Osteoblast (primary cell): Measurements from ENCODE around the gene LRRC46. TPM values are rescaled to one million over a fixed set of nuclear protein-coding genes. Genes with fewer than 3 reads are reported as not detected.
A peak's percentile ranks its signal among the peaks of the same experiment; 100 is the strongest.

Experiments
- DNase-seq: peaks from one replicate; pipeline ENCODE4 v3.0.0; 2011; ENCODE audit warnings: low spot score, mixed read lengths; ENCODE audit not compliant: insufficient read length; ENCODE audit errors: missing footprints
- H2AFZ ChIP-seq: 2 replicates; pipeline ENCODE4 v1.6.0; 2011; ENCODE audit warnings: mild to moderate bottlenecking, low read length
- H3K27ac ChIP-seq: 2 replicates; pipeline ENCODE4 v1.5.1; 2011; ENCODE audit warnings: mild to moderate bottlenecking, low read depth, low read length, moderate library complexity
- H3K27me3 ChIP-seq: 2 replicates; pipeline ENCODE4 v1.6.0; 2012; ENCODE audit warnings: mild to moderate bottlenecking, control low read depth, inconsistent platforms, low read length, moderate library complexity; ENCODE audit not compliant: insufficient read depth
- H3K36me3 ChIP-seq: 2 replicates; pipeline ENCODE4 v1.5.1; 2011; ENCODE audit warnings: mild to moderate bottlenecking, low read length, control low read depth, moderate library complexity; ENCODE audit not compliant: insufficient read depth
- H3K4me1 ChIP-seq: 2 replicates; pipeline ENCODE4 v1.5.1; 2011; ENCODE audit warnings: mild to moderate bottlenecking, low read length, control low read depth, moderate library complexity; ENCODE audit not compliant: insufficient read depth
- H3K4me2 ChIP-seq: 2 replicates; pipeline ENCODE4 v1.6.0; 2011; ENCODE audit warnings: mild to moderate bottlenecking, low read length; ENCODE audit not compliant: insufficient read depth
- H3K4me3 ChIP-seq: fragments of 200-600 bp; sonication (generic); 3 replicates; pipeline ENCODE4 v1.5.1; 2012; ENCODE audit warnings: mild to moderate bottlenecking, low read length, inconsistent platforms; ENCODE audit not compliant: insufficient read depth
- H3K79me2 ChIP-seq: 2 replicates; pipeline ENCODE4 v1.6.0; 2012; ENCODE audit warnings: mild to moderate bottlenecking, low read length, control low read depth, inconsistent platforms; ENCODE audit not compliant: insufficient read depth
- H3K9me3 ChIP-seq: 2 replicates; pipeline ENCODE4 v1.5.1; 2011; ENCODE audit warnings: low read depth, low read length, control low read depth
- H4K20me1 ChIP-seq: 2 replicates; pipeline ENCODE4 v1.6.0; 2012; ENCODE audit warnings: mild to moderate bottlenecking, low read length, control low read depth; ENCODE audit not compliant: insufficient read depth
- total RNA-seq: library from RNA; depleted of rRNA; stranded (reverse); fragments of >200 nt; gene quantifications from 2 replicates; pipeline ENCODE4 v1.2.3, GENCODE V29; 2012
- TF ChIP-seq, protein P1 (sequence below): IDR thresholded peaks from 2 replicates; pipeline ENCODE4 v1.5.1; 2011; ENCODE audit warnings: mild to moderate bottlenecking, low read depth, low read length, moderate library complexity; ENCODE audit errors: extremely low read depth

LRRC46 gene
- total RNA-seq, 1 donor, result not detected

GRCh38 chr17:47800686-47801085, 30.8 kb upstream of the LRRC46 start:
- H3K36me3 ChIP-seq, result no peaks in the 10 kb centered on the region
- no peak overlapping the region for H3K4me2 ChIP-seq
- DNase-seq, result no peak
- H3K4me3 ChIP-seq, result no peak overlapping the region
- TF ChIP-seq, protein P1, sequence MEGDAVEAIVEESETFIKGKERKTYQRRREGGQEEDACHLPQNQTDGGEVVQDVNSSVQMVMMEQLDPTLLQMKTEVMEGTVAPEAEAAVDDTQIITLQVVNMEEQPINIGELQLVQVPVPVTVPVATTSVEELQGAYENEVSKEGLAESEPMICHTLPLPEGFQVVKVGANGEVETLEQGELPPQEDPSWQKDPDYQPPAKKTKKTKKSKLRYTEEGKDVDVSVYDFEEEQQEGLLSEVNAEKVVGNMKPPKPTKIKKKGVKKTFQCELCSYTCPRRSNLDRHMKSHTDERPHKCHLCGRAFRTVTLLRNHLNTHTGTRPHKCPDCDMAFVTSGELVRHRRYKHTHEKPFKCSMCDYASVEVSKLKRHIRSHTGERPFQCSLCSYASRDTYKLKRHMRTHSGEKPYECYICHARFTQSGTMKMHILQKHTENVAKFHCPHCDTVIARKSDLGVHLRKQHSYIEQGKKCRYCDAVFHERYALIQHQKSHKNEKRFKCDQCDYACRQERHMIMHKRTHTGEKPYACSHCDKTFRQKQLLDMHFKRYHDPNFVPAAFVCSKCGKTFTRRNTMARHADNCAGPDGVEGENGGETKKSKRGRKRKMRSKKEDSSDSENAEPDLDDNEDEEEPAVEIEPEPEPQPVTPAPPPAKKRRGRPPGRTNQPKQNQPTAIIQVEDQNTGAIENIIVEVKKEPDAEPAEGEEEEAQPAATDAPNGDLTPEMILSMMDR, result no peak
- H3K27ac ChIP-seq, result no peak overlapping the region
- no peak overlapping the region for H2AFZ ChIP-seq
- H4K20me1 ChIP-seq, result no peaks in the 10 kb centered on the region
- no peaks in the 10 kb centered on the region for H3K4me1 ChIP-seq
- H3K79me2 ChIP-seq, result no peaks in the 10 kb centered on the region
- peaks cover 28% of the 10 kb centered on the region for H3K27me3 ChIP-seq
- no peaks in the 10 kb centered on the region for H3K9me3 ChIP-seq

DNA sequence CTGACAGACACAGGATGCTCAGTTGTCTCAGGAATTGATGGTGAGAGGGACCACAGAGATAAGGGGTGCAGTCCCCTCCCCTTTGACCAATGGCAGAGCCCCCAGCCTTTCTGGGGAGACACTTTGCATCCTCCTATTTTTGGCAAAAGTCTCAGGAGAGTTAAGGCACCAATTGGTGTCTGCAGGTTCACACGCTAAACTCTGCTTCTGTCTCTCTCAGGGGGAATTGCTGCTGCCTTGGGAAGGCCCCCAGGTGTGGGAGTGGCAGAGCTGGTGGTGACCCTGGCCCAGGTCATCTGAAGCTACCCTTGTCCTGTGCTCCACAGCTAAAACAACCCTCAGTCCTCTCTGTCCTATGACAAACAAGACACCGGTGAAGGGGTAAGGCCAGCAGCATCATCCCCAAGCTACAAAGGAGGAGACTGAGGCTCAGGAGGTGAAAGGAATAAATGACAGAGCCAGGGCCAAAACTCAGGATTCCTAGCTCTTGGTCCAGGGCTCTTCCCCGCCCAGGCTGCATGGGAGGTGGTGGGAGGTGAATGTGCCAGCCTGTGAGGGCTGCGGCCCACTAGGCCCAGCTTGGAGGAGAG, 30.2 kb upstream of the LRRC46 start:
- Histone ChIP-seq H3K4me2 (no peak overlapping the region), H3K36me3 (no peaks in the 10 kb centered on the region), H3K27ac (no peak overlapping the region), H4K20me1 (no peaks in the 10 kb centered on the region), H3K27me3 (peaks cover 28% of the 10 kb centered on the region), H3K4me3 (no peak overlapping the region), H3K9me3 (no peaks in the 10 kb centered on the region), H2AFZ (no peak overlapping the region), H3K4me1 (no peaks in the 10 kb centered on the region), H3K79me2 (no peaks in the 10 kb centered on the region)
- TF ChIP-seq, protein P1, result no peak
- DNase-seq, result no peak

DNA sequence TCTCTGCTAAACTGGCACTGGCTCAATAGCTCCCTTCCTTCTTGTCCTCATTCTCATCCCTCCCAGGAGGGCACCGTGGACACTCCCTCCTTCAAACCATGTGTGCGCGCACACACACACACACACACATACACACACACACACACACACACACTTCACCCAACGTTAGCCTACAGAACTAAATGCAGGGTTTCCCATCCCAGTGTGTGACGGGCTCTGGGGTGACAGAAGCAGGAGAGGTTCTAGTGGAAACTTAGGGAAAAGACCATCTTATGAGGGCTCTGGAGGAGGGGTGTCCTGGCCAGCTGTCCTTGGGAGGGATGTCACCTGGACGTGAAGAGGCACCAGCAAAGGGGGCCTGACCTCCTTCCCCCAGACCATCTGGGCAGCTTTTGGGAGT, 29.6 kb upstream of the LRRC46 start:
- H3K4me1 ChIP-seq, result no peaks in the 10 kb centered on the region
- H3K27me3 ChIP-seq, result peaks cover 28% of the 10 kb centered on the region
- no peak overlapping the region for H3K4me3 ChIP-seq
- no peak overlapping the region for H3K4me2 ChIP-seq
- H3K36me3 ChIP-seq, result peaks cover 1% of the 10 kb centered on the region
- TF ChIP-seq, protein P1, result no peak
- H3K79me2 ChIP-seq, result no peaks in the 10 kb centered on the region
- H3K27ac ChIP-seq, result no peak overlapping the region
- H3K9me3 ChIP-seq, result no peaks in the 10 kb centered on the region
- no peak overlapping the region for H2AFZ ChIP-seq
- DNase-seq, result no peak
- peaks cover under 1% of the 10 kb centered on the region for H4K20me1 ChIP-seq

- H3K27ac ChIP-seq, result no peak overlapping the region
- TF ChIP-seq, protein P1, result peak; percentile 62
- H2AFZ ChIP-seq, result no peak overlapping the region
- H3K27me3 ChIP-seq, result peaks cover 28% of the 10 kb centered on the region
- no peak overlapping the region for H3K4me2 ChIP-seq
- H4K20me1 ChIP-seq, result peaks cover 5% of the 10 kb centered on the region
- H3K4me1 ChIP-seq, result no peaks in the 10 kb centered on the region
- no peaks in the 10 kb centered on the region for H3K79me2 ChIP-seq
- H3K9me3 ChIP-seq, result no peaks in the 10 kb centered on the region
- H3K36me3 ChIP-seq, result peaks cover 6% of the 10 kb centered on the region
- DNase-seq, result peak; percentile 90
- no peak overlapping the region for H3K4me3 ChIP-seq
Measured at GRCh38 chr17:47802341-47803022, 29.0 kb upstream of the LRRC46 start.
